Heart right ventricle (tissue), 16 donors: Measurements from ENCODE around the gene GSTM1. TPM values are rescaled to one million over a fixed set of nuclear protein-coding genes. Genes with fewer than 3 reads are reported as not detected.
A peak's percentile ranks its signal among the peaks of the same experiment; 100 is the strongest.

ENCODE experiments used
- ATAC-seq, 8 donors: fragments of 200-7000 bp; cut with Tn5 transposase; one replicate each; pipeline ENCODE4 v1.9.1; 2020; ENCODE audit warnings: mild to moderate bottlenecking in 8 of 8, moderate library complexity in 8 of 8, moderate number of reproducible peaks in 1 of 8
- DNase-seq, 2 donors: peaks; one replicate each; pipeline ENCODE4 v3.0.0-alpha.2; 2020
- H3K27ac ChIP-seq, 10 donors: fragments of 200-600 bp; sonication (generic) in 2 of 10; one replicate each; pipeline versions ENCODE4 v1.5.0 to v1.8.0; 2020 to 2022; ENCODE audit warnings: mild to moderate bottlenecking in 3 of 10
- H3K27me3 ChIP-seq, 7 donors: fragments of 200-600 bp; one replicate each; pipeline ENCODE4 v1.8.0; 2021 to 2022; ENCODE audit warnings: mild to moderate bottlenecking in 2 of 7
- H3K36me3 ChIP-seq, 9 donors: fragments of 200-600 bp; sonication (generic) in 1 of 9; one replicate each; pipeline versions ENCODE4 v1.5.0 to v1.8.0; 2020 to 2022; ENCODE audit warnings: mild to moderate bottlenecking in 2 of 9
- H3K4me1 ChIP-seq, 9 donors: fragments of 200-600 bp; sonication (generic) in 1 of 9; one replicate each; pipeline versions ENCODE4 v1.5.0 to v1.8.0; 2020 to 2022; ENCODE audit warnings: mild to moderate bottlenecking in 4 of 9
- H3K4me3 ChIP-seq, 10 donors: fragments of 200-600 bp; sonication (generic) in 2 of 10; one replicate each; pipeline versions ENCODE4 v1.5.0 to v1.8.0; 2020 to 2022; ENCODE audit warnings: mild to moderate bottlenecking in 7 of 10, moderate library complexity in 2 of 10
- H3K9me3 ChIP-seq, 11 donors: fragments of 200-600 bp in 10 of 11; sonication (generic) in 2 of 11; one replicate each; pipeline versions ENCODE4 v1.5.0 to v1.8.0; 2013 to 2022; ENCODE audit warnings: mild to moderate bottlenecking in 2 of 11, control low read depth in 1 of 11, moderate library complexity in 1 of 11
- WGBS, 2 donors: extraction: QIAGEN DNeasy Blood & Tissue Kit; methylation state at CpG; one replicate each; pipeline ENCODE4 v1.1.7; 2013; ENCODE audit warnings: inconsistent platforms in 1 of 2; 5-methylcytosine and 5-hydroxymethylcytosine counted together
- intact Hi-C, 10 donors: fragments of 100-400 bp; cut with DNase I; formaldehyde crosslinking; loops; one replicate each; pipeline versions ENCODE4 v1.11.1 to v1.14.2; 2022
- polyA plus RNA-seq, 2 donors: library from polyadenylated mRNA; stranded (reverse); fragments of 200-250 nt; gene quantifications; one replicate each; pipeline ENCODE4 v1.2.3, GENCODE V29; 2013
- total RNA-seq, 10 donors: library from RNA; stranded (reverse); fragmentation: NEBNext Ultra II Directional in 3 of 10; extraction: Animal tissue kit (Norgen Biotek cat#: 25700) in 3 of 10; gene quantifications; one replicate each; pipeline versions ENCODE4 v1.2.1 to v1.2.4, GENCODE V29; 2021 to 2023
- TF ChIP-seq, protein P1 (sequence below), 9 donors: fragments of 200-600 bp; sonication (generic) in 2 of 9; IDR thresholded peaks; one replicate each; pipeline versions ENCODE4 v1.5.0 to v1.8.0; 2021 to 2022; ENCODE audit warnings: antibody characterized with exemption in 9 of 9, mild to moderate bottlenecking in 5 of 9, moderate library complexity in 1 of 9
- donor health status: Arrhythmogenic right ventricular cardiomyopathy.
- donor health status: ischemic (EF 13 %, LVEDD 7.1; RV severe dilation, severe dysfunction).
- donor health status: healthy with polysubstance abuse.
- donor health status: DM: no; HTN: yes; CAD: no.
- donor health status: DM: no; HTN: no; CAD: no.
- donor health status: ischemic (EF 25% LVEDD 6.9; RV normal size, moderate dysfunction).
- donor health status: ischemic (EF 25% LVEDD 5.7; RV mildly dilated, moderate dysfunction).
- donor health status: healthy.
- donor health status: DM: yes; HTN: yes; CAD: no.
- donor health status: Ischemic cardiomyopathy.
- donor health status: ischemic (EF 35%, LVEDD 5.7; RV mildly dilated, moderate dysfunction).
- donor health status: nonischemic (EF 11% LVEDD 7.7; RV severe dilation, severe dysfunction).
- donor health status: DM: yes; HTN: yes; CAD: no.
- donor health status: PGD.
- donor health status: ischemic (EF 29% LVEDD 5.4; RV normal size, mild dysfunction).
- donor health status: nonischemic (EF 23%, LVEDD 6.1; RV moderate dilation, normal function).

The GSTM1 gene
- total and polyA plus RNA-seq, 12 donors, result 0.19 to 57.7 (median 36.7) TPM; not detected in 4

DNA sequence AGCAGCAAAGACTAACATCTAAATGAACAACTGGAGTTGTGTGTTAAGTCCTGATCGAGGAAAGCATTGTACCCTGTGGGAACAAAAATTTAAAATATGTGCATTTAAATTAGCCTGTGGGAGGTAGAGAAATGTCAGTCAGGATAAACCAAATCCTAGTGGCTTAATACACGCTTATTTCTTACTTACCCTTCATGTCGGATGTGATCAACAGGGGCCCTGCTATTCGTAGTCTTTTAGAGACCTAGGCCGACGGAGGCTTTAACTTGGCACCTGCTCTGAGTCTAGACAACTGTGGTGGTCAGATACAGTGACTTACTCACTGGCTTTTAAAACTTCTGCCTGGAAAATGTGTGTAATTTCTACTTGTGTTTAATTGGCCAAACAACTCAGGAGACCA lies 43.0 kb downstream of the GSTM1 start:
- Histone ChIP-seq H3K4me3 (no peak overlapping the region), H3K9me3 (peaks cover 0 to 9% (median 0%) of the 10 kb centered on the region in 11 donors), H3K27ac (no peak overlapping the region), H3K27me3 (no peaks in the 10 kb centered on the region), H3K36me3 (peaks cover 0 to 5% (median 0%) of the 10 kb centered on the region in 9 donors), H3K4me1 (no peaks in the 10 kb centered on the region)
- ATAC-seq, result no peak
- TF ChIP-seq, protein P1, sequence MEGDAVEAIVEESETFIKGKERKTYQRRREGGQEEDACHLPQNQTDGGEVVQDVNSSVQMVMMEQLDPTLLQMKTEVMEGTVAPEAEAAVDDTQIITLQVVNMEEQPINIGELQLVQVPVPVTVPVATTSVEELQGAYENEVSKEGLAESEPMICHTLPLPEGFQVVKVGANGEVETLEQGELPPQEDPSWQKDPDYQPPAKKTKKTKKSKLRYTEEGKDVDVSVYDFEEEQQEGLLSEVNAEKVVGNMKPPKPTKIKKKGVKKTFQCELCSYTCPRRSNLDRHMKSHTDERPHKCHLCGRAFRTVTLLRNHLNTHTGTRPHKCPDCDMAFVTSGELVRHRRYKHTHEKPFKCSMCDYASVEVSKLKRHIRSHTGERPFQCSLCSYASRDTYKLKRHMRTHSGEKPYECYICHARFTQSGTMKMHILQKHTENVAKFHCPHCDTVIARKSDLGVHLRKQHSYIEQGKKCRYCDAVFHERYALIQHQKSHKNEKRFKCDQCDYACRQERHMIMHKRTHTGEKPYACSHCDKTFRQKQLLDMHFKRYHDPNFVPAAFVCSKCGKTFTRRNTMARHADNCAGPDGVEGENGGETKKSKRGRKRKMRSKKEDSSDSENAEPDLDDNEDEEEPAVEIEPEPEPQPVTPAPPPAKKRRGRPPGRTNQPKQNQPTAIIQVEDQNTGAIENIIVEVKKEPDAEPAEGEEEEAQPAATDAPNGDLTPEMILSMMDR (IDR thresholded peaks at IDR 0.05), result no peak
- WGBS, 2 donors, result 75% methylated on average over 6 of the region's 6 CpGs
- DNase-seq, result no peak
- intact Hi-C loops, result no loop called here

DNA sequence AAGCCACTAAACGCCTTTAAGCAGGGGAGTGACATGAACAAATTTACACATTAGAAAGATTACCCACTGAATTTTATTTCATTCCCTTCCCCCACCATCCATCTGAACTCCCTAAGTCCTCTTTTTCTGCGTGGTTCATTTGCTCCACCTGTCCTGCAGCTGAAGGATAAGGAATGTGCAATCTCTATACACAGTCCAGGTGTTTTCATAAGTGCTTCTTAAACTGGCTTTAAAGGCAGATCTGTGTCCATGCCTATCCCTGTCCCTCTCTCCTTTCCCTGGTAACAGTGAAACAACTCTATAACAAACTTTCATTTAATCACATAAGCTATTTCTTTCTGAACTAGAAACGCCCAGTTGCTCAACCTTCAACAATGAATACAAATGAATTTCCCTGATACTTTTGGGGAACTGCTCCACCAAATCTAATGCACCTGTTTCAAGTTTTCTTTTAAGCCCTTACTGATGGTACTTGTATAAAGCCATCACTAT lies 44.8 kb downstream of the GSTM1 start:
- TF ChIP-seq, protein P1 (IDR thresholded peaks at IDR 0.05), result no peak
- H3K4me3 ChIP-seq, result no peak overlapping the region
- H3K36me3 ChIP-seq, result peaks cover 0 to 21% (median 7%) of the 10 kb centered on the region in 9 donors
- no peaks in the 10 kb centered on the region for H3K4me1 ChIP-seq
- intact Hi-C loops, result no loop called here
- 75 to 85% methylated on average over 3 of the region's 3 CpGs for WGBS, 2 donors
- H3K9me3 ChIP-seq, result peaks cover 0 to 9% (median 0%) of the 10 kb centered on the region in 11 donors
- no peak for DNase-seq
- no peaks in the 10 kb centered on the region for H3K27me3 ChIP-seq
- H3K27ac ChIP-seq, result no peak overlapping the region
- ATAC-seq, result no peak

DNA sequence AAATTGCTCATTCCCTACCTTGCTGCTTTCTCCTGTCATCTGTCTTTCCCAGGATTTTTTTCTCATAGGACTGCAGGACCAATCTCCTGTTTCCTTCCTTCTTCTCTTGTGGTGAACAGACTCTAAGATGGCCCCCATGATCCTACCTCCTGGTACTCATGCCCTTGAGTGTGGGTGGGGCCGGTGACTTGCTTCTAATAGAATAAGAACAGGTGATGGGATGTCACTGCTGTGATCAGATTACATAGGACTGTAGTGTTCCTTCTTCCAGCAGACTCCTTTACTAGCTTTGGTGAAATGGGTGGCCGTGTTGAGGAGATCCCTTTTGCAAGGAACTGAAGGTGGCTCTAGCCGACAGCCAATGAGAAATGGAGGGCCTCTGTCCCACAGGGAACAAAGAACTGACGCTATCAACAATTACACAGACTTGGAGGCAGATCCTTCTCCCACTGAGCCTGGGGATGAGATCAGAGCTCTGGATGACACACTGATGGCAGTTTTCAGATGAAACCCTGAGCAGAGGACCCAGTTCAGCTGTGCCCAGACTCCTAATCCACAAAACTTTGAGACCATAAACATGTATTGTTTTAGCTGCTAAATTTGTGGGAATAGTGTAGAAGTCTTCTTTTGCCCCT lies 45.7 kb downstream of the GSTM1 start:
- H3K4me1 ChIP-seq, result no peaks in the 10 kb centered on the region
- no peak overlapping the region for H3K27ac ChIP-seq
- peaks cover 0 to 30% (median 12%) of the 10 kb centered on the region in 9 donors for H3K36me3 ChIP-seq
- 91 to 92% methylated on average over 4 of the region's 4 CpGs for WGBS, 2 donors
- ATAC-seq (no peak), DNase-seq (no peak)
- TF ChIP-seq, protein P1 (IDR thresholded peaks at IDR 0.05), result no peak
- no peak overlapping the region for H3K4me3 ChIP-seq
- intact Hi-C loops, result no loop called here
- peaks cover 0 to 9% (median 0%) of the 10 kb centered on the region in 11 donors for H3K9me3 ChIP-seq
- no peaks in the 10 kb centered on the region for H3K27me3 ChIP-seq

DNA sequence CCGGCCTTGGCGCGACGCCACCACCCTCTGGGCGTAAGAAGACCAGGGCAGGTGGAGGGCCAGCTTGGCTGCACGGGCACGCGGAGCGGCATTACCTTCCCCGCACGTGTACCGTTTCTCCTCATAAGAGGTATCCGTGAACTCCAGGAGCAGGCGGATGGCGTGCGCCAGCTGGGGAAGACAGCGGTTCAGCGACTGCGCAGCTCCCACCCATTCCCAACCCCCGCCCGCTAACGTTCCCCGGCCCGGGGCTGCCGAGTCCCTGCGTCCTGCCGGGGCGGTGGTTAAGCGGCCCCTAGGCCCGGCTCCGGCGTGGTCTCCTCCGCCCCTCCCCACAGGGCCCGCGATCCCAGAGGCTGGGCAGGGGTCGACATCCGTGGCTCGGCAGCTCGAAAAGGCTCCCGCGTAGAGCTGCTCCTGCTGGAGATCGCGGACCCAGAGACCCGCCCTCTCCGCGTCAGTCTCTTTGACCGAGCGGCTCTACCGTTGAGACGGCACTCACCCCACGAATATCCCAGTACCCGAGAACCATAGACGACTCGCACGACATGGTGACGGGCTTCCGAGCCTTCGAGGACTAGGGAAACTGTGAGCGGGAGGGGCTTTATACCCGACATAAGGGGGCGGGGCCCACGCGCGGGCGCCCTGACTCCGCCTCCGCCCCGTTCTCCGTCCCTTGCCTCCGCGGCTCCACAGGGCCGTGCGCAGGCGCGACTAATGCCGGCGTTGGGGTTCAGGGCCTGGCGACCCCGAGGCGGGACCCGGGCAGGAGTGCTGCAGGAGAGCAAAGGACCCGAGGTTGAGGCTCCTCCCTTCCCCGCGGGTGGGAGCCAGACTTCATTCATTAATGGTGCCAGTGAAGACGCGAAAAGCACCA lies 52.4 kb downstream of the GSTM1 start:
- peaks cover 0 to 29% (median 12%) of the 10 kb centered on the region in 9 donors for H3K36me3 ChIP-seq
- TF ChIP-seq, protein P1 (IDR thresholded peaks at IDR 0.05), result no peak
- 1% methylated on average over 83 to 86 of the region's 86 CpGs for WGBS, 2 donors
- peak overlapping the region; percentile 66 to 90 (median 76) for H3K4me3 ChIP-seq
- no peaks in the 10 kb centered on the region for H3K9me3 ChIP-seq
- H3K4me1 ChIP-seq, result peaks cover 0 to 19% (median 13%) of the 10 kb centered on the region in 9 donors
- DNase-seq (peak; percentile 82 to 86), ATAC-seq (peak; percentile 95 to 99 (median 98))
- H3K27ac ChIP-seq, result peak overlapping the region; percentile 25 to 84 (median 74)
- peaks cover 0 to 15% (median 0%) of the 10 kb centered on the region in 7 donors for H3K27me3 ChIP-seq
- intact Hi-C loops, result loop anchor here in 2 of 10 donors (5.0 kb wide), 1 partner anchor 32 kb away; no protein-coding TSS in a partner anchor
